HPDE6-E6E7 (cell line): Measurements from ENCODE around the gene NFAT5.
A peak's percentile ranks its signal among the peaks of the same experiment; 100 is the strongest.
"Not testable (repeated sequence)": the region's sequence is repeated elsewhere in the genome, so short reads cannot be mapped to it uniquely, and the experiment has no call there.

Experiments used
- DNase-seq: peaks from one replicate; pipeline ENCODE4 v3.0.0; 2011; ENCODE audit warnings: missing footprints; ENCODE audit errors: extremely low spot score

Gene NFAT5

DNA sequence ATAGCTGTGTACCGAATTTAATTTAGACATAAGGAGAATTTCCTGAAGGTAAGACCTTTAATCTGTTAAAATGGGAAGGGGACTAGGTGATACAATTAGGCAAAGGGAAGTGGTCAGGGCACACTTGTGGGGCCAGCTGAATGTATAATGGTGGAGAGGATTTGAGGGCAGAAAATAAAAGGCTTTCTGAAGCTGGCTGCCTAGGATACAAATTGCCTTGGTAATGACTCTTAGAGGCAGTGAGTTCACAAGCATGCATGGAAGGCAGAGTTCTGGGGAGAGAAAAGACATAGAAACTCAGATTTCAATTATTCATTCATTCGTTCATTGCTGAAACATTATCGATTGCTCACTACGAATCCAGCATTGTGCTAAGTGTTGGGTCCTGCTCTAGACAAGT is 12.4 kb upstream of the NFAT5 start:
- DNase-seq: no peak

GRCh38 chr16:69554495-69554894 is 11.3 kb upstream of the NFAT5 start:
- no peak for DNase-seq

DNA sequence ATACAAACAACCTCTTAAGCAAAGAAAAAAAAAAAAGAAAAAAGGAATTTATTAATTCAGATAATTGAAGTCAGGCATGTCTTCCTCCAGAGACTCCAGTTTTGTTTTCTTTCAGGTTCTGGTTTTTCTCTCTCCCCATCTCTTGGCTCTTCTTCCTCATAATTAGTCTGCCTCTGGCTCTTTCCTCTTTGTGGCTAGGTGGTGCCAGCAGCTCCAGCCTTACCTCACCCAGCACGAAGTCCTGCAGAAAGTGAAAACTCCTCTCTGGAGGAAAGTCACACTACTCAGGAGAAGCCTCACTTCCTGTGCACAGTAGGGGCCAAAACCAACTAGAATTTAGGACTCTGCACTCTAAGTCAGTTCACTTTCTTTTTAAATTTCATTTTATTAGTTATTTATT is 10.3 kb upstream of the NFAT5 start:
- no peak for DNase-seq

DNA sequence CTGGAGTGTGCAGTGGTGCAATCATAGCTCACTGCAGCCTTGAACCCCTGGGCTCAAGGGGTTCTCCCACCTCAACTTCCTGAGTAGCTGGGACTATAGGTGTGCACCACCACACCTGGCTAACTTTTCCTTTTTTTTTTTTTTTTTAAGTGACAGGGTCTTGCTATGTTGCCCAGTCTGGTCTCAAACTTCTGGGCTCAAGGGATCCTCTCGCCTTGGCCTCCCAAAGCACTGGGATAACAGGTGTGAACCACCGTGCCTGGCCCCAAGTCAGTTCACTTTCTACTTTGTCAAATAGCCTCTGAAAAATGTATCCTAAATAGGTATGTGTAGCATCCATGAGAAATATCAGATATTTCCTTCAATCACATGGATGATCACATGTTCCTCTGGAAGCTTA is 9.9 kb upstream of the NFAT5 start:
- DNase-seq: no peak

DNA sequence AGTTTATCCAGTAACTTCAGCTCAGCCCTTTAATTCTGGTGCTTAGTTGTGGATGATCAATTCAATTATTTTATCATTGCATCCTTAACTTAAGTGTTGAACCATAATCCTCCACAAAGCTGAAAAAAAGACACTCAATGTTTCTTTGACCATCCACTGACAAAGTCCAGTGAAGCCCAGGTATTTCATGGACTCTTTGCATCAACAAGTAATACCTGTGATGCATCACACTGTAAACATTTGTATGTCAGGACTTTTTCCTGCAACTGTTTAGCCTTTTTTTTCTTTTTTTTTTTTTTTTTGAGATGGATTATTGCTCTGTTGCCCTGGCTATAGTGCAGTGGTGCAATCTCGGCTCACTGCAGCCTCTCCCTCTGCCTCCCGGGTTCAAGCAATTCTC is 6.6 kb upstream of the NFAT5 start:
- DNase-seq: no peak

DNA sequence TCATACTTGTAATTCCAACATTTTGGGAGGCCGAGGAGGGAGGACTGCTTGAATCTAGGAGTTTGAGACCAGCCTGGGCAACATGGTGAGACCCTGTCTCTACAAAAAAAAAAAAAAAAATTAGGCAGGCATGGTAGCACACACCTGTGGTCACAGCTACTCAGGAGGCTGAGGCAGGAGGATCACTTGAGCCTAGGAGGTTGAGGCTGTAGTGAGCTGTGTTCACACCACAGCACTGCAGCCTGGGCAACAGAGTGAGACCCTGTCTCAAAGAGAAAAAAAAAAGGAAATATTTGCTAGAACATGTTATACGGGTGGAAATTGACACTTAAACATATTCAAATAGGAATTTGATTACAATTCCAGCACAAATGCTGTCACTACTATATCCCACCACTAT is 4.4 kb upstream of the NFAT5 start:
- DNase-seq: not testable (repeated sequence)

GRCh38 chr16:69561901-69562300 is 3.9 kb upstream of the NFAT5 start:
- DNase-seq: no peak

GRCh38 chr16:69562813-69563212 is 3.0 kb upstream of the NFAT5 start:
- no peak for DNase-seq

- peak; percentile 28 for DNase-seq
These were observed 1.9 kb upstream of the NFAT5 start for GRCh38 chr16:69563605-69564580.

DNA sequence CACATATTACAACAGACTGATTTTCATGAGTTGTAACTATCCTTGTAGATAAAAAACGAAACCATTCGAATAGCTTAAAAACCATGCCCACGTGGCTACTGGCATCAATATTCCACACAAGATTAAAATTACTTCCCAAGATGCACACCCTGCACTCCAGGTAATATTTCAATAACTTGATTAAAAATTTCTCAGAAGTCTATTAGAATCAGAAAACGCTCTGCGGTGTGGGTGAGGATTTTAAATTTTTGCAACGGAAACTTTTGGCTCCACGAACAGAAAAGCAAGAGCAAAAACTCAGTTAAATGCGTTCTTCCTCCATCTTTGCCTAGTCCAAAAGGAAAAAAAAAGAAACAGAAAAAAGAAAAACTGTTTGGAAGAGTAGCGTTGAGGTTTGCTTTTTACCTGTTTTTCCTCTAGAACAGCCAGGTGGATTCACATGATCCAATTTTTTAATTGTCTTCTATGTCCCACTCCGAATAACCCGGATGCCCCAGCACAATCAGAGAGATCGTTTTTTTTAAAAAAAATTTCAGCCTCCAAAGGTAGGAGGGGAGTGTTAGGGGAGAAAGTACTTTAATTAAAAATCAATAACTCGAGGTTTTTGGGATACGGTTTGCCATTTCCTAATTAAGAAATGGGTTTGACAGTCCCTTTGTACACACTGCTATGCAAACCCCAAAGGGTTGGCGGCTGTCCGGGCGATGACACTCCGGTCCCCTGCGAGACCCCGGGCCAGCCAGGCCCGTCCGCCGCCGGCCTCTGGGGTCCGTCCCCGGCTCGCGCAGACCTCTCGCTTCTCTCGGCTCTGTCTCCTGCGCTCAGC is 708 bp upstream of the NFAT5 start:
- DNase-seq: no peak

DNA sequence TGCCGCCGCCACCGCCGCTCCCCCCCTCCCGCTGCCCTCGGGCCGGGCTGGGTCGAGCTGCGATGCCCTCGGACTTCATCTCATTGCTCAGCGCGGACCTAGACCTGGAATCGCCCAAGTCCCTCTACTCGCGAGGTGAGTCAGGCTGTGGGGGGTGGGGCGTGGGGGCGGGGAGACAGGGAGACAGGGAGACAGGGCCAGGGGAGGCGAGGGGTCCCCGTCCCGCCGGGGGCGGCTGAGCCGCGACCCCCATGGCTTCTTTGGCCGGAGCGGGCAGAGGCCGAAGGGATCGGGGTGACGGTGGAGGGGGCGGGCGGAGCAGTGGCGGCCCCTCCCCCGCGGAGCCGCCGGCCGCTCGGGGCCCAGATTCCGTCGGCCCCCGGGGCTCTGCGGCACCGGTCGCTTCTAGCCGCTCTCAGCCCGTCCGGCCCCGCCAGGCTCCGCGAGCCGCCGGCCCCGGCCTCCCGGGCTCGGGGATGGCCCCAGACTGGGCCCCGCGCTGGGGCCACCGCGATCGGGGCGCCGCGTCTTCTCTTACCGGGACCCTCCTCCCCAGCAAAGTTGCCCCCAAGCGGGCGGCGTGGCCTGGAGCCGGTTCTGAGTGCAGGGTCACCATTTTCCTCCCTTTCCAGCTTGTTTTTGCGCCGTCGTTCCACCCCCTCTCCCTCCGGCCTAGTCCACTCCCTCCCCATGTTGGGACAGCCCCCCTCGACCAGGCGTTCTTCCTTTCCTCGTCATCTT is 644 bp downstream of the NFAT5 start:
- peak; percentile 59 for DNase-seq

- DNase-seq: no peak
These were observed 1.4 kb downstream of the NFAT5 start for GRCh38 chr16:69566981-69567680.

GRCh38 chr16:69568676-69569075 is 2.9 kb downstream of the NFAT5 start:
- DNase-seq: no peak

DNA sequence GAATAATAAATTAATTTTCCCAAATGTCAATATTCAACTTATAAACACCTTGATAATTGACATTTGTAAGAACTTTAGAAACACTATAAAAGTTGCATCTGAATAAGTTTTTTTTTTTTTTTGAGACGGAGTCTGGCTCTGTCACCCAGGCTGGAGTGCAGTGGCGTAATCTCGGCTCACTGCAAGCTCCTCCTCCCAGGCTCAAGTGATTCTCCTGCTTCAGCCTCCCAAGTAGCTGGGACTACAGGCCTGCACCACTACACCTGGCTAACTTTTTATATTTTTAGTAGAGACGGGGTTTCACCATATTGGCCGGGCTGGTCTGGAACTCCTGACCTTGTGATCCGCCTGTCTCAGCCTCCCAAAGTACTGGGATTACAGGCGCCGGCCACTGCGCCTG is 13.0 kb downstream of the NFAT5 start:
- DNase-seq: not testable (repeated sequence)

GRCh38 chr16:69579783-69580481 is 14.2 kb downstream of the NFAT5 start:
- no peak for DNase-seq

- DNase-seq: no peak
These were observed 15.5 kb downstream of the NFAT5 start for GRCh38 chr16:69581297-69581696.

DNA sequence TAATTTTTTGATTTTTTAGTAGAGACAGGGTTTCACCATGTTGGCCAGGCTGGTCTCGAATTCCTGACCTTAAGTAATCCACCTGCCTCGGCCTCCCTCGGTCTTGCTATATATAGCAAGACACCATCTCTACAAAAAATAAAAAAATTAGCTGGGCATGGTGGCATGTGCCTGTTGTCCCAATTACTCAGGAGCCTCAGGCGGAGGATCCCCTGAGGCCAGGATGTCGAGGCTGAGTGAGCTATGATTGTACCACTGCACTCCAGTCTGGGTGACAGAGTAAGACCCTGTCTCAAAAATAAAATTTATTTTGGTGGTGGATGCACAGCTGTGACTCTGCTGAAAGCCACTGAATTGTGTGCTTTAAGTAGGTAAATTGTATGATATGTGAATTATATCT is 18.7 kb downstream of the NFAT5 start:
- not testable (repeated sequence) for DNase-seq

DNA sequence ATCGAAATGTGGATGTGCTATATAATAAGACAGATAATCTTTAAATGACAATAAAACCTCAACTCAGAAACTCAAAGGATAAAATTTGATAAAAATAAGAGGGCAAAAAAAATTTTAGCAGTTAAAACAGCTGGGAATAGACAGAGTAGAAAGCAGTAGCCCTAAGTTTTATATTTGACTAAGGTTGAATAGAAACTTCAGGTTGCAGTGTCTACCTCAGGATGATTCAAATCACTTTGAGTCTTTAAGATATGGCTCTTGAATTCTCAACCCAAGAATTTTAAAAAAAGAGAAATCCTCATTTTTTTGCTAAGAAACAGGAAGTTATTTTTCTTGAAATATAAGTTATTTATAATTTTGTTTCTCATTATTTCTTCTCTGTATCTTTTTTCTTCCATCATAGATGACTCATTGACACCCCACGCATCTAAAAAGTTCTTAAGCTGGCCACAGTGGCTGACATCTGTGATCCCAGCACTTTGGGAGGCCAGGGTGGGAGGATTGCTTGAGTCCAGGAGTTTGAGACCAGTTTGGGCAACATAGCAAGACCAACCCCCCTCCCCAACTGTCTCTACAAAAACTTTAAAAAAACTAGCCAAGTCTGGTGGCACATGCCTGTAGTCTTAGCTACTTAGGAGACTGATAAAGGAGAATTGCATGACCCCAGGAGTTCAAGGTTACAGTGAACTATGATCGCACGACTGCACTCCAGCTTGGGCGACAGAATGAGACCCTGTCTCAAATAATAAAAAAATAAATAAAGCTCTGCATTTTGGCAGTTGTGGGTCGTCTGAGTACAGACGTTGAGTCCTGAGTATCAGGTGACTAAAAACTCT is 23.9 kb downstream of the NFAT5 start:
- DNase-seq: no peak

DNA sequence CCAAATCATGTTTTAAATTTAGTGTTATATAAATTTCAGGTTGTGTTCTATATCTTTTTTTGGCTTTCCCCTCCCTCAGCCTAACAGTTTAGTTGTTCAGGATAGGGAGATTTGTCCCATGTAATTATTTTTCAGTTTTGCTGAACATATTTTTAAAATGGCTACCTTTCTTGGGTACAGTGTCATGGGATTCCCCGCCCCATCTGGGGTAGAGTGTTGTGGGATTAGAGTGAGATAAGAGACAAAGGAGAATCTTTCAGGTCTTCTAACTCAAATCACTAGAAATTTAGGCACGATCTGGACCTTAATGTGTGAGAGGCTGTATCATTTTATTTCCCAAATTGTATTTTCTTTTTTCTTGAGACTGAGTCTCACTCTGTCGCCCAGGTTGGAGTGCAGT is 24.8 kb downstream of the NFAT5 start:
- no peak for DNase-seq

GRCh38 chr16:69593751-69594255 is 28.0 kb downstream of the NFAT5 start:
- no peak for DNase-seq
